ENCODE data around the gene C22orf39.

The C22orf39 gene

GRCh38 chr22:19477321-19478044, 30.0 kb upstream of the C22orf39 start:
- no peak for DNase-seq (ENCODE audit: low read depth in 2 of 2)

DNA sequence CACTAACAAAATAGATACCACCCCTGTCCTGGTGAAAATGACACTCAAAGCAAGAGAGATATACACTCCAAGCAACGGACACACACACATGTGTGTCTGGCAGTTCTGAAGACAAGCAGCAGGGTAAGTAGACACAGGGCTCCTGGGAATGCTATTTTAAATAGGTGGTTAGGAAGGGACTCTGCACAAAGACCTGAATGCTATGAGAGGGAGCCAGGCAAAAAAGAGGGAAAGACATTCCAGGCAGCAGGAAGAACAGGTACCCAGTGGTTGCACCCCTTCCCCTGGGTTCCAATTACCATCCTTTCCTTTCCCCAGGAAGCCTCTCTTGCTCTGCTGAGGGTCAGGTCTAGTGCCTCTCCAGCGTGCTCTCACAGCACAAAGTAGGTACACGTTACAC, 28.5 kb upstream of the C22orf39 start:
- no peak for DNase-seq (ENCODE audit: low read depth in 2 of 2)

DNA sequence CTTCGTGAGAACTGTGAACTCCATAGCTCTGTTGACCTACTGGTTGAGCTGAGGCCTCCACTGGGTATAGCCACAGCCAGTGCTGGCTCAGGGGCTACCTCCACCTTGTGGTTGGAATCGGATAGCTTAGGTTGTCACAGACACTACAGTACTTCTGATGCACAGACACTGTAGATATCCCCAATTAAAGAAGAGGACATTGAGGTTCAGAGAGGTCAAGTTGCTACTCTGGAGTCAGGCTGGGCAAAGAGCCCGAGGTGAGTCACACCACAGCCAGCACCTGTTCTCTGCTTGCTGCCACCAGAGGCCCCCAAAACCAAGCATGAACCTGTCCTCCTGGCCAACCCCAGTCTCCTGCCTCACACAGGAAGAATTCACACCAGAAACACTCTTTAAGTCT, 26.1 kb upstream of the C22orf39 start:
- no peak for DNase-seq (ENCODE audit: low read depth in 2 of 2)

- DNase-seq (ENCODE audit: low read depth in 2 of 2): no peak
Observed at GRCh38 chr22:19472233-19472632, 24.7 kb upstream of the C22orf39 start.

DNA sequence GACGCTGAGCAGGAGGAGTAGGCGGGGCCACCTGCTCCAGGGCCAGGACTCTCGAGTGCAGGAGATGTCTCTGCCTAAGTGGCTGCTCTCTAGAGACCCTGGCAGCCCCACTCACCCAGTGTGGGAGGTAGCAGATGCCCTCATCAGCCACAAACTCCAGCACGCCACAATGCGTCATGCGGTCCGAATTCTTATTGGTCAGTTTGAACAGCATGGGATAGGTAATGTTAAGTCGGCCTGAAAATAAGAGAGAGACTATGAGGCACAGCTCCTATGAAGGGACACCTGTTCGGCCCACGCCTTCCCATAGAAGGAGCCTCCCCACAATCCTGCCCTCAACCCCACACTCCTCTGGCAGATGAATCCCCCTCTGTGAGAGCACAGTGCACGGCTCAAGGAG, 24.1 kb upstream of the C22orf39 start:
- DNase-seq (ENCODE audit: low read depth in 2 of 2): no peak

DNA sequence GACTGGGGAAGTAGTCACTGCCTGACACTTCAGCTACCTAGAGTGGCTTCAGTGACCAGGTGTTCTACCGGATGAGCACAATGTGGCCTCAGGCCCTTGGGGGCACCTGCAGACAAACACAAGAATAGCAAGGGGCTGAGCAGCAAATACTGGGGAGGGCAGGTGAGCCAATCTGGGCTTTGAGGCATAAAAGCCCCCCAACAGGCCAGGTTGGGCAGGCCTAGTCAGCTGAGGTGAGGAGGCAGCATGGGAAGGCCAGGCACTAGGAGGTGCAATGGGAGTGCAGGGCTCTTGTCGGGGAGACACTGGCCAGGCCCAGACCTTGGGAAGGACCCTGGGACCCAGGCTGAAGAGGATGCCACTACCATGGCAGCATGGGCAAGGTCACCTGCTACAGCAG, 22.5 kb upstream of the C22orf39 start:
- DNase-seq (ENCODE audit: low read depth in 2 of 2): no peak

GRCh38 chr22:19469421-19469820, 21.9 kb upstream of the C22orf39 start:
- no peak for DNase-seq (ENCODE audit: low read depth in 2 of 2)

- no peak for DNase-seq (ENCODE audit: low read depth in 2 of 2)
Observed at GRCh38 chr22:19467912-19468311, 20.4 kb upstream of the C22orf39 start.

GRCh38 chr22:19466848-19467752, 19.6 kb upstream of the C22orf39 start:
- DNase-seq (ENCODE audit: low read depth in 2 of 2): no peak

- DNase-seq (ENCODE audit: low read depth in 2 of 2): no peak
Observed at GRCh38 chr22:19466126-19466716, 18.7 kb upstream of the C22orf39 start.

GRCh38 chr22:19464975-19465374, 17.5 kb upstream of the C22orf39 start:
- no peak for DNase-seq (ENCODE audit: low read depth in 2 of 2)

DNA sequence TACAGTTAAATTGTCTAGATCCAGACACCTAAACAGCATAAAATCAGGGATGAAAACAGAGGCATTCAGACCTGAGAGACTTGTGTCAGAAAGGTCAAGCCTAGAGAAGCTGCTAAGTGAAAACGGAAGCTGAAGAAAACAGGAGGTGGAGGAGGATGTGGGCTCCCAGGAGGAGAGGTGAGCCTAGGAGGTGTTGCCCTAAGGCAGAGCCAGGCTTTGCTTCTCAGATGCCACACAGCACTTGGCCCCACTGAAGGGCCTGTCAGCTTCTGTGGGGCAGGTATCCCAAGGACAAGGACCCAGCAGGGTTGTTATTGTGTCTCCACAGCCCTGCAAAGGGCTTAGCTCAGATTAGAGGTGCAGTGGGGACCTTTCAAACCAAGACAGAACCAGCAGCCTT, 17.0 kb upstream of the C22orf39 start:
- DNase-seq (ENCODE audit: low read depth in 2 of 2): no peak

- DNase-seq (ENCODE audit: low read depth in 2 of 2): no peak
Observed at GRCh38 chr22:19463491-19464469, 16.3 kb upstream of the C22orf39 start.

GRCh38 chr22:19463008-19463407, 15.5 kb upstream of the C22orf39 start:
- no peak for DNase-seq (ENCODE audit: low read depth in 2 of 2)

DNA sequence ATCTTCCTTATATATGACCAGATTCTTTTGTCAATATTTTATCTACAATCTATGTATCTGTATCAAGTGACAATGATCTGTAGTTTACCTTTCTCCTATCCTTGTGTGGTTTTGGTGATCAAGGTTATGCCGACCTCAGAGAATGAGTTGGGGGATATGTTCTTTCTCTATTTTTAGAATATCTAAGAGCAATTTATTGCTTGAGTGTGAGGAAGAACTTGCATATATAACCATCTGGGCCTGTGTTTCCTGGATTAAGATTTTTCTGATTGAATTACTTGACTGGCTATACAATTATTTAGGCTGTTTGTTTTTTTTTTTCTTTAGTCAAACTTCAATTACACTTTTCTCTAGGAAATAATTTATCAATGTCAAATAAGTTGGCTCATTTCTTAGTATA, 14.0 kb upstream of the C22orf39 start:
- DNase-seq (ENCODE audit: low read depth in 2 of 2): no peak

GRCh38 chr22:19460036-19460435, 12.5 kb upstream of the C22orf39 start:
- DNase-seq (ENCODE audit: low read depth in 2 of 2): no peak

GRCh38 chr22:19457828-19458428, 10.4 kb upstream of the C22orf39 start:
- no peak for DNase-seq (ENCODE audit: low read depth in 2 of 2)

- no peak for DNase-seq (ENCODE audit: low read depth in 2 of 2)
Observed at GRCh38 chr22:19456541-19456940, 9.0 kb upstream of the C22orf39 start.

DNA sequence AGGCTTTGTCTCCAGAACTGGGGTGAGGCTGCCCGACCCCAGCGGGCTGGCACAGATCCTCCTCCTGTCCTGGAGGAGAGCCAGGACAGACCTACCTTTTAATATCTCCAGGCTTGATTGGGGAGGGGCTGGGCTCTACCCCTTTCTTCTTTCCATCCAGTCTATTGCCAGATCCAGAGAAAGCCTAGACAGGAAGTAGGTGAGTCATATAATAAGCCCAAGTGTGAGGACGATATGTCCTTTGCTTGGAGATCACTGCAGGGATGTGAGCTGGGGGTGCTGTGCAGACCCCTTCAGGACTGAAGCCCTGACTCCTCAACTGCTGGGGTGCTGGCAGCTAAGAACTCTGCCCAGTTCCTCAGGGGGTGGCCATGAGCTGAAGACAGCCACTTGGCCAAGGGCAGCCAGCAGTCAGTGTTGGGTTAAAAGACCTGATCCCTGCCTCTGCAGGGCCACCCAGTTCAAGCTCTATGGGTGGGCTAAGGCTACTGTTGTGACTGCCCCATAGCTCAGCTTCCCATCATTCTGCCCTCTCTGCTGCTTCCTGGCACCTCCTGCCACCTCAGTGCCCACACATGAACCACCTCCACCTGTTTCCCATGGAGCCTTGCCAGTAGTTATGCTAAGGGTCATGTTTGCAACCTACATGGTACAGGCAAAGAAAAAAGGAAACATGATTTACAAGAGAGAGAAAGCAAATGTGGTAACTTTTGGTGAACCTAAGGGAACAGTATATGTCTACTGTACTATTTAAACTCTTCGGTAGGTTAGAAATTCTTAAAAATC, 8.3 kb upstream of the C22orf39 start:
- DNase-seq (ENCODE audit: low read depth in 2 of 2): no peak

DNA sequence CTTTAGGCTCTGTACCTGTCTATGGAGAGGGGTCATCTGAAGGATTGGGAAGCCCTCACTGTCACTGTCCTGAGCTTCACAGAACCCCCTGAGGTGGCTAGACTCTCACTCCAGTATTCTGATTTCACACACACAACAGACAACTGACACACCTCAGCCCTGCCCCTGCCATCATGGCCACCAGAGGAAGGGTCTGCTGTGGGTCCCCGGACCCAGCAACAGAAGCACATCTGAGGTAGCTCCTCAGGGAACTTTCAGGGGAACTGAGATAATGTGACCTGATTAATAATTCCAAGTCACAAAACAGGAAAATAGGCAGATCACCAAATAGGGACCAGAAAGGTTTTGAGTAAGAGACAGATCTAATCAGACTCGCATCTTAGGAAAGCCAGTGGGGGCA, 7.5 kb upstream of the C22orf39 start:
- DNase-seq (ENCODE audit: low read depth in 2 of 2): no peak
